Body of pancreas (tissue), 4 donors: ENCODE measurements around the gene CACNA1C. TPM values are rescaled to one million over a fixed set of nuclear protein-coding genes. Genes with fewer than 3 reads are reported as not detected.
A peak's percentile ranks its signal among the peaks of the same experiment; 100 is the strongest.

ENCODE experiments used
- ATAC-seq: fragments of 150-250 bp; one replicate; pipeline ENCODE4 v1.9.1; 2016
- DNase-seq, 4 donors: peaks; one replicate each; pipeline ENCODE4 v3.0.0-alpha.2; 2019
- H3K27ac ChIP-seq, 4 donors: fragments of 200-600 bp; sonication (generic); 1 replicate in 3 of 4; 2 replicates in 1 of 4; pipeline versions ENCODE4 v1.5.1 to v1.6.1; 2016 to 2019; ENCODE audit warnings: mild to moderate bottlenecking in 1 of 4, mixed read lengths in 1 of 4, moderate library complexity in 1 of 4
- H3K27me3 ChIP-seq, 2 donors: fragments of 200-600 bp; sonication (generic); one replicate each; pipeline ENCODE4 v1.6.0; 2016; ENCODE audit warnings: mild to moderate bottlenecking in 1 of 2
- H3K36me3 ChIP-seq, 2 donors: fragments of 200-600 bp; sonication (generic); replicated peaks in 1 of 2; 2 replicates each; pipeline ENCODE4 v1.5.1; 2016; ENCODE audit warnings: low read depth in 2 of 2; ENCODE audit not compliant: insufficient read depth in 1 of 2
- H3K4me1 ChIP-seq: fragments of 200-600 bp; sonication (generic); one replicate; pipeline ENCODE4 v1.6.0; 2016
- H3K4me3 ChIP-seq, 2 donors: fragments of 200-600 bp; sonication (generic); 1 replicate in 1 of 2; 2 replicates in 1 of 2; pipeline ENCODE4 v1.5.1; 2016 to 2019
- H3K9me3 ChIP-seq, 3 donors: fragments of 200-600 bp; sonication (generic); 1 replicate in 2 of 3; 2 replicates in 1 of 3; pipeline ENCODE4 v1.5.1; 2016
- POLR2A ChIP-seq, 3 donors: fragments of 450-650 bp; IDR thresholded peaks; one replicate each; pipeline ENCODE4 v1.6.1; 2016; ENCODE audit warnings: antibody characterized with exemption in 3 of 3, mild to moderate bottlenecking in 2 of 3
- WGBS, 2 donors: methylation state at CpG; one replicate each; pipeline ENCODE4 v1.1.5; 2017; 5-methylcytosine and 5-hydroxymethylcytosine counted together
- intact Hi-C: fragments of 100-400 bp; cut with DNase I; formaldehyde crosslinking; loops from one replicate; pipeline ENCODE4 v1.15.1; 2023
- total RNA-seq, 2 donors: library from RNA; depleted of rRNA; stranded (reverse); fragments of >200 nt; gene quantifications; one replicate each; pipeline ENCODE4 v1.1.0, GENCODE V29; 2016
- TF ChIP-seq, protein P1 (sequence below), 7 experiments: fragments of 450-650 bp in 4 of 7; fragments of 200-600 bp in 3 of 7; sonication (generic) in 3 of 7; IDR thresholded peaks; one replicate each; pipeline ENCODE4 v1.5.1; 2016 to 2019; ENCODE audit warnings: antibody characterized with exemption in 7 of 7

CACNA1C gene
- total RNA-seq, 2 donors from 2014 or later, result 2.3 to 4.4 TPM

DNA sequence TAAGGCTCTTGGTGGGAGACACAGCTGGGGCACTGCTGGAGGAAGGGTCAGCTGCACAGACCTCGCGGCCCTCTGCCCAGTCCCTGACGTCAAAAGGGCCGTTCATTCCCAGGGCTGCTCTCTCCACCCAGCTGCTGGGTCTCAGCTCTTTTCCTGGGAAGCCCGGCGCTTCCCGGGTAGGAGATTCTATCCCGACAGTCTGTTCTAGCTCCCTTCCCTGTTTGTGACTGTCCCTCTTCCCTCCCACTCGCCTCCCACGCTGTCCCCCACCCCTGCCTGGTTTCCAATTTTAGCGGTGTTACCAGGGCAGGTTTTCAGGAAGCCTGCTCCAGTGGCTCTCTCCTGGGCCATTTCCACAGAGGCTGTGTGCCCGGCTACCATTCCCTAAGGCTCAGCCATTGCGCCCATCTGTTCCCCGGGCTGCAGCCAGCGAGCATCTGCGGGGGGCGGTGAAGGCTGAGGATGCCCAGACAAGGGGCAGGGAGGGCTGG lies 186.6 kb downstream of the CACNA1C start:
- no peaks in the 10 kb centered on the region for H3K27me3 ChIP-seq
- H3K4me1 ChIP-seq, result no peaks in the 10 kb centered on the region
- intact Hi-C loops, result no loop called here
- peak; percentile 40 for ATAC-seq
- H3K36me3 ChIP-seq, result no peaks in the 10 kb centered on the region
- no peaks in the 10 kb centered on the region for H3K9me3 ChIP-seq
- H3K4me3 ChIP-seq, result no peak overlapping the region
- DNase-seq, result peak in 1 of 4 donors; percentile 21
- WGBS, 2 donors, result 51 to 62% methylated on average over 15 to 17 of the region's 17 CpGs
- TF ChIP-seq, protein P1, sequence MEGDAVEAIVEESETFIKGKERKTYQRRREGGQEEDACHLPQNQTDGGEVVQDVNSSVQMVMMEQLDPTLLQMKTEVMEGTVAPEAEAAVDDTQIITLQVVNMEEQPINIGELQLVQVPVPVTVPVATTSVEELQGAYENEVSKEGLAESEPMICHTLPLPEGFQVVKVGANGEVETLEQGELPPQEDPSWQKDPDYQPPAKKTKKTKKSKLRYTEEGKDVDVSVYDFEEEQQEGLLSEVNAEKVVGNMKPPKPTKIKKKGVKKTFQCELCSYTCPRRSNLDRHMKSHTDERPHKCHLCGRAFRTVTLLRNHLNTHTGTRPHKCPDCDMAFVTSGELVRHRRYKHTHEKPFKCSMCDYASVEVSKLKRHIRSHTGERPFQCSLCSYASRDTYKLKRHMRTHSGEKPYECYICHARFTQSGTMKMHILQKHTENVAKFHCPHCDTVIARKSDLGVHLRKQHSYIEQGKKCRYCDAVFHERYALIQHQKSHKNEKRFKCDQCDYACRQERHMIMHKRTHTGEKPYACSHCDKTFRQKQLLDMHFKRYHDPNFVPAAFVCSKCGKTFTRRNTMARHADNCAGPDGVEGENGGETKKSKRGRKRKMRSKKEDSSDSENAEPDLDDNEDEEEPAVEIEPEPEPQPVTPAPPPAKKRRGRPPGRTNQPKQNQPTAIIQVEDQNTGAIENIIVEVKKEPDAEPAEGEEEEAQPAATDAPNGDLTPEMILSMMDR (IDR thresholded peaks at IDR 0.05), result no peak
- TF ChIP-seq POLR2A (IDR thresholded peaks at IDR 0.05), result no peak
- peak overlapping the region in 1 of 4 donors; percentile 3 for H3K27ac ChIP-seq

DNA sequence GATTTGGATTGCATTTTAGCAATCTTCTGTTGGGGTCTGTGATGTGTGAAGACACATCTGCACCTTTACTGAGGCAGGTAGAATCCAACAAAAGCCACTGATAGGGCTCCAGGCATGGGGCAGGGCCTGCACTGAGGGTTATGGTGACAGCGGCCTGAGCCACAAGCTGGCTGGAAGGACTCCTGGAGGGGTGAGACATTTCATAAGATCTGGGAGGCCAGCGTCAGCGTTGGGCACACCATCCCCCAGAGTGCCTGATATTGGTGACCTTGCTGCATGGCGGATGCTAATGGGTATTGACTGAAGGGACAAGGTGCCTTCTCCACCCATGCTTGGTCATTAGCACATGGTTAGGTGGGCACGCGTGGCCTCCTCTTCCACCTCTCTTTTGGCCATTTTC lies 187.6 kb downstream of the CACNA1C start:
- no peaks in the 10 kb centered on the region for H3K36me3 ChIP-seq
- DNase-seq (no peak), ATAC-seq (no peak)
- no peaks in the 10 kb centered on the region for H3K4me1 ChIP-seq
- no peak overlapping the region for H3K4me3 ChIP-seq
- intact Hi-C loops, result no loop called here
- TF ChIP-seq, protein P1 (IDR thresholded peaks at IDR 0.05), result no peak
- no peak for TF ChIP-seq POLR2A (IDR thresholded peaks at IDR 0.05)
- no peaks in the 10 kb centered on the region for H3K27me3 ChIP-seq
- 72 to 73% methylated on average over 6 of the region's 6 CpGs for WGBS, 2 donors
- no peaks in the 10 kb centered on the region for H3K9me3 ChIP-seq
- no peak overlapping the region for H3K27ac ChIP-seq

DNA sequence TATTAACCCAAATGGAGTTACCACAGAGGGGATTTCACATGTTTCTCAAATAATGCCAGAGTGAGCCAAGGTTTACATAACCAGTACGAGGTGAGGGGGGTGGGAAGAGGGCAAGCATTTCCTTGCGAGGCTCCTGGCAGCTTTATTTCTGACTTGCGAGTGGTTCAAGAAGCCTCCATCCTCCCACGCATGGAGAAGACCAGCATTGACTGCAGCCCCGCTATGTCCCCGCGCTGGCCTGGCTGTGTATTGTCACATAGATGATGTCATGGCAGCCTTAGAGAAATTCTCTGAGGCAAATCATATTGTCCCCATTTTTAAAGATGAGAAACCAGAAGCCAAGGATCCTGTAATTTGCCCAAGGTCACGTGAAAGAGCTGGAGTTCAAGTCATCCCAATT lies 188.2 kb downstream of the CACNA1C start:
- ATAC-seq (no peak), DNase-seq (no peak)
- H3K4me3 ChIP-seq, result no peak overlapping the region
- no peaks in the 10 kb centered on the region for H3K9me3 ChIP-seq
- H3K27ac ChIP-seq, result no peak overlapping the region
- H3K4me1 ChIP-seq, result no peaks in the 10 kb centered on the region
- TF ChIP-seq POLR2A (IDR thresholded peaks at IDR 0.05), result no peak
- 74 to 85% methylated on average over 5 to 8 of the region's 8 CpGs for WGBS, 2 donors
- intact Hi-C loops, result no loop called here
- no peaks in the 10 kb centered on the region for H3K36me3 ChIP-seq
- no peaks in the 10 kb centered on the region for H3K27me3 ChIP-seq

DNA sequence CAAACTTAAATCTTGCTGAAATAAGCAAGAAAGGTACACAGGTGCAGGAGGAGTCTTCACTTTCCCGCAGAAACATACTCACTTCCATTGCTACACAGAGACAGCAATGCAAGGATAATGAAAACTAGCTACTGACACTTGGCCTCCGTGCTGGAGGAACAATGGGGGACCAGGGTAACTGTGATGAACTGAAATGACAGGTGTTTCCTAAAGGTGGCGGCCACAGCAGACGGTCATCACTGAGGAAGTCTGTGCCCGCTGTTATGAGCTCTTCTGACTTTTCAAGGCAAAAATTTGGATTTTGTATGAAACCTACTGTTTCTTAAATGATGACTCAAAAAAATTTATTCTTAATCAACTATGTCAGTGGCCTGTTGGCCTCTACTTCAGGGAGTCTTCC lies 189.4 kb downstream of the CACNA1C start:
- Histone ChIP-seq H3K36me3 (no peaks in the 10 kb centered on the region), H3K4me1 (no peaks in the 10 kb centered on the region), H3K4me3 (no peak overlapping the region), H3K27me3 (no peaks in the 10 kb centered on the region), H3K27ac (no peak overlapping the region), H3K9me3 (no peaks in the 10 kb centered on the region)
- TF ChIP-seq, protein P1 (IDR thresholded peaks at IDR 0.05), result no peak
- TF ChIP-seq POLR2A (IDR thresholded peaks at IDR 0.05), result no peak
- intact Hi-C loops, result no loop called here
- WGBS, 2 donors, result 73 to 75% methylated on average over 5 of the region's 5 CpGs
- no peak for ATAC-seq
- no peak for DNase-seq

DNA sequence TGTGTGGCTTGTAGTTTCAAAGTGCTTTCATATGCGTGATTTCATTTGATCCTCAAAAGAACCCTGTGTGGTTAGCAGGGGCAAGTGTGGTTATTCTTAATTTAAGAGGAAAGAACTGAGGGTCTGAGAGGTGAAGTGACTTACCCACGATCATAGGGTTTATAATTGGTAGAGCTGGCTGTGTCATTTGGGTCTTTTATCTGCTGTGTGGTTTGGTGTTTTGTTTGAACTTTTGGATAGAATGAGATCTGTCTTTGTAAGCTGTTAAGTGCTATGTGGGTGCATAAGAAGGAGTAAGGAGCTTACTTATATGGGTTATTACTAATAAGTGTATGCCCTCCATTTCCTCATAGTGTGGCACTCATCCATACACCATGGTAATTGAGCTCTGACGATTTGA lies 190.0 kb downstream of the CACNA1C start:
- Histone ChIP-seq H3K27ac (no peak overlapping the region), H3K27me3 (no peaks in the 10 kb centered on the region), H3K4me3 (no peak overlapping the region), H3K36me3 (no peaks in the 10 kb centered on the region), H3K9me3 (no peaks in the 10 kb centered on the region), H3K4me1 (no peaks in the 10 kb centered on the region)
- DNase-seq (no peak), ATAC-seq (no peak)
- TF ChIP-seq, protein P1 (IDR thresholded peaks at IDR 0.05), result no peak
- no peak for TF ChIP-seq POLR2A (IDR thresholded peaks at IDR 0.05)
- 65 to 79% methylated on average over 3 of the region's 3 CpGs for WGBS, 2 donors
- intact Hi-C loops, result no loop called here
